Psoas muscle (tissue), 8 donors: ENCODE measurements around the gene KRT73. TPM values are rescaled to one million over a fixed set of nuclear protein-coding genes. Genes with fewer than 3 reads are reported as not detected.

Experiments
- ATAC-seq, 4 donors: fragments of 200-7000 bp; cut with Tn5 transposase; one replicate each; pipeline ENCODE4 v1.9.1; 2020; ENCODE audit warnings: moderate library complexity in 3 of 4, mild to moderate bottlenecking in 2 of 4
- DNase-seq, 2 donors: peaks; one replicate each; pipeline ENCODE4 v3.0.0-alpha.2; 2020
- H3K27ac ChIP-seq: fragments of 200-600 bp; one replicate; pipeline ENCODE4 v1.8.0; 2022
- H3K27me3 ChIP-seq, 3 donors: fragments of 200-600 bp in 1 of 3; one replicate each; pipeline versions ENCODE4 v1.6.1 to v1.8.0; 2013 to 2022; ENCODE audit warnings: low read length in 2 of 3, mild to moderate bottlenecking in 2 of 3, moderate library complexity in 1 of 3; ENCODE audit not compliant: insufficient read depth in 3 of 3
- H3K36me3 ChIP-seq, 2 donors: fragments of 200-600 bp in 1 of 2; one replicate each; pipeline versions ENCODE4 v1.6.1 to v1.8.0; 2013 to 2022; ENCODE audit warnings: low read depth in 1 of 2, mild to moderate bottlenecking in 1 of 2, moderate library complexity in 1 of 2; ENCODE audit not compliant: insufficient read depth in 1 of 2
- H3K4me1 ChIP-seq: fragments of 200-600 bp; one replicate; pipeline ENCODE4 v1.8.0; 2022
- H3K4me3 ChIP-seq: fragments of 200-600 bp; one replicate; pipeline ENCODE4 v1.8.0; 2022; ENCODE audit warnings: mild to moderate bottlenecking
- H3K9me3 ChIP-seq: fragments of 200-600 bp; one replicate; pipeline ENCODE4 v1.8.0; 2022
- WGBS, 3 donors: extraction: QIAGEN DNeasy Blood & Tissue Kit; methylation state at CpG; one replicate each; pipeline versions ENCODE4 v1.1.6 to v1.1.7; 2013; 5-methylcytosine and 5-hydroxymethylcytosine counted together
- intact Hi-C, 2 donors: fragments of 100-400 bp; cut with DNase I; formaldehyde crosslinking; loops; one replicate each; pipeline versions ENCODE4 v1.11.0 to v1.14.2; 2022
- polyA plus RNA-seq, 3 donors: library from polyadenylated mRNA; stranded (reverse); fragments of 200-250 nt; gene quantifications; one replicate each; pipeline ENCODE4 v1.2.3, GENCODE V29; 2013
- total RNA-seq, 4 donors: library from RNA; stranded (reverse); fragmentation: NEBNext Ultra II Directional in 2 of 4; extraction: Animal tissue kit (Norgen Biotek cat#: 25700) in 2 of 4; gene quantifications; one replicate each; pipeline versions ENCODE4 v1.2.1 to v1.2.4, GENCODE V29; 2021 to 2023
- TF ChIP-seq, protein P1 (sequence below): fragments of 200-600 bp; IDR thresholded peaks from one replicate; pipeline ENCODE4 v1.8.0; 2022; ENCODE audit warnings: antibody characterized with exemption
- donor health status: healthy with polysubstance abuse.
- donor health status: DM: no; HTN: no; CAD: no; lungs with moderate emphysema.
- donor health status: Bipolar disorder and iron deficiency.
- donor health status: healthy.
- donor health status: DM: yes; HTN: yes; CAD: no.
- donor health status: DM: no; HTN: no; CAD: no.
- donor health status: DM: no; HTN: no; CAD: no.
- donor health status: DM: yes; HTN: yes; CAD: no.

The KRT73 gene
- total and polyA plus RNA-seq, 7 donors, result not detected

DNA sequence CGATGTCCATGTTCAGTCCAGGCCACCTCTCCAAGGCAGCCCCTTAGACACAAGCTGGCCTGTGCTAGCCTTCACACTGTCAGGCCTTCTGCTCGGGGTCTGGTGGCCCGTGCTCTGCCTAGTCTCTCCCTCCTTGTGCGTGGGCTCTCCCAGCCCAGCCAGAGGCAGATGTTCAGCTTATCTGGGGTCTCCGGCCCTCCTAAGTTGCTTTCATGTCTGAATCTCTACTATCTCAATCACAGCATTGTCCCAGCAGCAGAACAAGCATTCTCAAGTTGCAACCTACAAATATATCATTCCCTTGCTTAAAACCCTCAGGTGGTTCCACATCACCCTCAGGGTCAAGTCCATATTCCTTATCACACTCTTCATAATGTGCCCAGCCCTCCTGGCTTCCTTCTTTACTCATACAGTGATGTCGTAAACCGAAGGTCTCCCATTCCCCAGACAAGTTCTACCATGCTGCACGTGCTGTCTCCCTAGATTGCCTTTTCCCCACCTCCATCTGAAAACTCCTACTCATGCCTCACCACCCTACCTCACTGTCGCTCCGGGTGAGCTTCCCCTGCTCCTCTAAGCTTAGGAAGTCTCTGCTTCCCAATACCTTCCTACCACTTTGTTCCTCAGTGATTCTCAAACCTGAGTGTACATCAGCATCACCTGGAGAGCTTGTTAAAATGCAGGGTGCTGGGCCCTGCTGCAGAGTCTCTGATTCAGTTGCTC, 1.5 kb downstream of the KRT73 start:
- Histone ChIP-seq H3K4me1 (no peaks in the 10 kb centered on the region), H3K36me3 (no peaks in the 10 kb centered on the region), H3K27ac (no peak overlapping the region), H3K27me3 (peaks cover 0 to 3% (median 0%) of the 10 kb centered on the region in 3 donors), H3K4me3 (no peak overlapping the region), H3K9me3 (no peaks in the 10 kb centered on the region)
- 79 to 87% (median 79%) methylated on average over 10 of the region's 10 CpGs for WGBS, 3 donors
- DNase-seq (no peak), ATAC-seq (no peak)
- intact Hi-C loops, result no loop called here
- TF ChIP-seq, protein P1, sequence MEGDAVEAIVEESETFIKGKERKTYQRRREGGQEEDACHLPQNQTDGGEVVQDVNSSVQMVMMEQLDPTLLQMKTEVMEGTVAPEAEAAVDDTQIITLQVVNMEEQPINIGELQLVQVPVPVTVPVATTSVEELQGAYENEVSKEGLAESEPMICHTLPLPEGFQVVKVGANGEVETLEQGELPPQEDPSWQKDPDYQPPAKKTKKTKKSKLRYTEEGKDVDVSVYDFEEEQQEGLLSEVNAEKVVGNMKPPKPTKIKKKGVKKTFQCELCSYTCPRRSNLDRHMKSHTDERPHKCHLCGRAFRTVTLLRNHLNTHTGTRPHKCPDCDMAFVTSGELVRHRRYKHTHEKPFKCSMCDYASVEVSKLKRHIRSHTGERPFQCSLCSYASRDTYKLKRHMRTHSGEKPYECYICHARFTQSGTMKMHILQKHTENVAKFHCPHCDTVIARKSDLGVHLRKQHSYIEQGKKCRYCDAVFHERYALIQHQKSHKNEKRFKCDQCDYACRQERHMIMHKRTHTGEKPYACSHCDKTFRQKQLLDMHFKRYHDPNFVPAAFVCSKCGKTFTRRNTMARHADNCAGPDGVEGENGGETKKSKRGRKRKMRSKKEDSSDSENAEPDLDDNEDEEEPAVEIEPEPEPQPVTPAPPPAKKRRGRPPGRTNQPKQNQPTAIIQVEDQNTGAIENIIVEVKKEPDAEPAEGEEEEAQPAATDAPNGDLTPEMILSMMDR, result no peak

DNA sequence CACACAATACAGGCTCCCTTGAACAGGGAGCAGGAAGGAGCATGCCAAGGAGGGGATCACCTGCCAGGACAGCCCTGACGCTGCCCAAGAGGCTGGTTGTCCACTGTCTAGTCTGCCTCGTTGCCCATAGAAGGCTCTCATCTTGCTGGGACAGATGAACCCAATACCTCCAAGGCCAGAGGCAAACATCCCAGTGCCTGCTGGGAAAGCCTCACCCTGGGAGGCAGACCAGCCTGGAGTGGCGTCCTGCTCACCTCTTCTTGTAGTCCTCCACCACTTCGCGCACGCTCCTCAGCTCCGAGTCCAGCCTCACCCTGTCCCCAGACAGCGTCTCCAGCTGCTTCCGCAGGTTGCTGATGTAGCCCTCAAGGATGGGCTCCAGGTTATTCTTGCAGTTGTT, 2.4 kb downstream of the KRT73 start:
- Histone ChIP-seq H3K36me3 (no peaks in the 10 kb centered on the region), H3K4me1 (no peaks in the 10 kb centered on the region), H3K4me3 (no peak overlapping the region), H3K27ac (no peak overlapping the region), H3K27me3 (no peaks in the 10 kb centered on the region), H3K9me3 (no peaks in the 10 kb centered on the region)
- intact Hi-C loops, result no loop called here
- TF ChIP-seq, protein P1, result no peak
- ATAC-seq (no peak), DNase-seq (no peak)
- WGBS, 3 donors, result 76 to 87% (median 79%) methylated on average over 9 of the region's 9 CpGs

DNA sequence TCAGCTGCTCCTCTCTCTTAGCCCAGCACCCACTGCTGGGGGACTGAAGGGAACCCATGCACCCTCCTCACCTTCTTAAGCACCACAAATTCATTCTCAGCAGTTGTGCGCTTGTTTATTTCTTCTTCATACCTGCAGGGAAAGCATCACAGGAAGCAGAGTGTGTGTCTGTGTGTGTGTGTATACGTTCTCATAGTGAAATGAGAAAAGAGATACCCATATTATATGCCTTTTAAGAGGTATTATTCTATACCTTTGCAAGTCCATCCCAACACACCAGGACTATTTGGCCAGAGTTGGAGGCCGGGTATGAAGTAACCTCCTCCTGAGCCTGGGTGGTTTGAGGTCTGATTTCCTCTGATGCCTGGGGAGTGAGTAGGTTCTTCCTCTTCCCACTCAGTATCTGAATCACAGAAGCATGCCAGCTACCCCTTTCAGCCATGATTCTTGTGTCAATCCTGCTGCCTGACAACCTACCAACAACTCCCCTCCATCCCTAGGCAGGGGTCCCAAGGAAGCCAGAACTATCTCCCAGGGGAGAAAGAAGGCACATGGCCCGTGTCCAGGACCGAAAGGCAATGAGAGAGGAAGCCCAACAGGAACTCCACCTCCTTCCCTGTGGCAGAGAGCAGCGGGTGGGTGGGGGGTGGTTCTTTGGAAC, 3.0 kb downstream of the KRT73 start:
- WGBS, 3 donors, result 49 to 55% (median 50%) methylated on average over 6 of the region's 6 CpGs
- TF ChIP-seq, protein P1, result no peak
- H3K4me1 ChIP-seq, result no peaks in the 10 kb centered on the region
- no peaks in the 10 kb centered on the region for H3K9me3 ChIP-seq
- H3K4me3 ChIP-seq, result no peak overlapping the region
- H3K27ac ChIP-seq, result no peak overlapping the region
- peaks cover 0 to 4% (median 0%) of the 10 kb centered on the region in 3 donors for H3K27me3 ChIP-seq
- no peaks in the 10 kb centered on the region for H3K36me3 ChIP-seq
- ATAC-seq (no peak), DNase-seq (no peak)
- intact Hi-C loops, result no loop called here

DNA sequence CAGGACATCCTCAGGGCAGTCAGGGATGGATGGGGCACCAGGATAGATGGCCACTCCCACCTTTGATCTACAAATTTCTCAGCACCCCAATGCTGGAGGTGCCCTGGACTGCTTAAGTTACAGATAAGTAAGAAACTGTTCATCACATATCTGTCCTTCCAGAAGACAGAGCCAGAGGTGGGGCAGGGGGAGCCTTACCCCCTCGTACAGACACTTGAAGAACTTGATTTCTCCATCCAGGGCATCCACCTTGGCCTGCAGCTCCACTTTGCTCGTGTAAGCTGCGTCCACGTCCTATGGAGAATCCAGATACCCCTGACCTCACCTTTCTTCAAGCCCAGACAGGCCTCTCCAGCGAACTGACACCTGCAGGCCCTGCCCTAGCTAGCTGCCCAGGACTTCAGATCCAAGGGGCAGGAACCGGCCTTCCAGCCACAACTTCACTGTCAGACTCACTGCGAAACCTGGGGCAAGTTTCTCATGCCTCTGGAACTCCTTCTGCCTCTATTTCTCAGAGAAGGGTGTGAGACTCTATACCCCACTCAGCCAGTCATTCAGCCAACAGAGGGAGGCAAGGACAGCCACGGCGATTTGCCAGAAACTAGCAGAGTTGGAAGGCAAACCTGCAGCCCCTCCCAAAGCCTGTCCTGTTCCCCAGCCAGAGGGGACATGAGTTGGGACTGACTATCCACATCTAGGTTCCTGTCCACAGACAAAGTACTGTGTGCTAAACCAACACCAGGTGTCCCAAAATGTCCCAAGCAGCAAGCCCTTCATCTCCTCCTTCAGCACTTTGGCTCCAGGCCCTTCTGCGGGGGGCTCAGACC, 3.8 kb downstream of the KRT73 start:
- Histone ChIP-seq H3K36me3 (no peaks in the 10 kb centered on the region), H3K9me3 (no peaks in the 10 kb centered on the region), H3K4me3 (no peak overlapping the region), H3K27me3 (peaks cover 0 to 9% (median 0%) of the 10 kb centered on the region in 3 donors), H3K4me1 (no peaks in the 10 kb centered on the region), H3K27ac (no peak overlapping the region)
- ATAC-seq (no peak), DNase-seq (no peak)
- intact Hi-C loops, result no loop called here
- 80 to 87% (median 86%) methylated on average over 10 of the region's 10 CpGs for WGBS, 3 donors
- TF ChIP-seq, protein P1, result no peak
